Neural cell (in vitro differentiated cells): ENCODE measurements around the gene SECTM1.

ENCODE experiments used
- TF ChIP-seq, protein P1 (sequence below): fragments of 450-650 bp; IDR thresholded peaks from 2 replicates; pipeline ENCODE4 v1.5.1; 2014; ENCODE audit warnings: antibody characterized with exemption, mild to moderate bottlenecking, moderate library complexity; ENCODE audit not compliant: poor library complexity, severe bottlenecking
- TF ChIP-seq, protein P2 (sequence below): IDR thresholded peaks from 2 replicates; pipeline ENCODE4 v1.6.1; 2012; ENCODE audit warnings: borderline replicate concordance

DNA sequence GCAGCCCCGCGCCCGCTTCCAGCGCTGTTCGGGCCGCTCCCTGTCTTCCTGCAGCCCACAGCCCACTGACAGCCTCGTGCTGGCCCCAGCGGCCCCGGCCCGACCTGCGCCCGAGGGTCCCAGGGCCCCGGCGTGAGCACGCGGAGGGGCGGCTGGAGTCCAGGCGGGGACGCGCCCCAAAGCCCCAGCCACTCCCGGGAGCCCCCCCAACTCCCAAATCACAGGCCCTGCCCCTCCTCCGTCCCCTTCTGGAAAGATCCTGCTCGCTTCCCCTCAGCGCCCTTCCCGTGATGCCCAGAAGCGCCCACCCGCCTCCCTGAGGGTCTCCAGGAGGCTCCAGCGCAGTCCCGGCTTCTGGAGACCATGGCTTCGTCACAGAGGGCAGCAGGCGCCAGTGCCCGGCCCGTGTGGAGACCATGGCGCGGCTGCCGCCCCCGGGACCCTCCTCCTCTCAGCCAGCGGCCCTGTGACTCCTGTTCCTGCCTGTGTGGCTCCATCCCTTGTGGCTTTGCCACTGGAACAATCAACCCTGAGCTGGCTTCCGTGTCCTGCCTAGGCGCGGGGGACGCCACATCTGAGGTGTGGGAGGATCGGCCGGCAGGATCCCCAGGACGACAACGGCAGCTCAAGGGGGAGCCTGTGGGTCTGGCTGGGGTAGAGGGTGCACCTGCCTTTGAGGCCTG lies 41.9 kb upstream of the SECTM1 start:
- TF ChIP-seq, protein P1, sequence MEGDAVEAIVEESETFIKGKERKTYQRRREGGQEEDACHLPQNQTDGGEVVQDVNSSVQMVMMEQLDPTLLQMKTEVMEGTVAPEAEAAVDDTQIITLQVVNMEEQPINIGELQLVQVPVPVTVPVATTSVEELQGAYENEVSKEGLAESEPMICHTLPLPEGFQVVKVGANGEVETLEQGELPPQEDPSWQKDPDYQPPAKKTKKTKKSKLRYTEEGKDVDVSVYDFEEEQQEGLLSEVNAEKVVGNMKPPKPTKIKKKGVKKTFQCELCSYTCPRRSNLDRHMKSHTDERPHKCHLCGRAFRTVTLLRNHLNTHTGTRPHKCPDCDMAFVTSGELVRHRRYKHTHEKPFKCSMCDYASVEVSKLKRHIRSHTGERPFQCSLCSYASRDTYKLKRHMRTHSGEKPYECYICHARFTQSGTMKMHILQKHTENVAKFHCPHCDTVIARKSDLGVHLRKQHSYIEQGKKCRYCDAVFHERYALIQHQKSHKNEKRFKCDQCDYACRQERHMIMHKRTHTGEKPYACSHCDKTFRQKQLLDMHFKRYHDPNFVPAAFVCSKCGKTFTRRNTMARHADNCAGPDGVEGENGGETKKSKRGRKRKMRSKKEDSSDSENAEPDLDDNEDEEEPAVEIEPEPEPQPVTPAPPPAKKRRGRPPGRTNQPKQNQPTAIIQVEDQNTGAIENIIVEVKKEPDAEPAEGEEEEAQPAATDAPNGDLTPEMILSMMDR: no peak
- TF ChIP-seq, protein P2, sequence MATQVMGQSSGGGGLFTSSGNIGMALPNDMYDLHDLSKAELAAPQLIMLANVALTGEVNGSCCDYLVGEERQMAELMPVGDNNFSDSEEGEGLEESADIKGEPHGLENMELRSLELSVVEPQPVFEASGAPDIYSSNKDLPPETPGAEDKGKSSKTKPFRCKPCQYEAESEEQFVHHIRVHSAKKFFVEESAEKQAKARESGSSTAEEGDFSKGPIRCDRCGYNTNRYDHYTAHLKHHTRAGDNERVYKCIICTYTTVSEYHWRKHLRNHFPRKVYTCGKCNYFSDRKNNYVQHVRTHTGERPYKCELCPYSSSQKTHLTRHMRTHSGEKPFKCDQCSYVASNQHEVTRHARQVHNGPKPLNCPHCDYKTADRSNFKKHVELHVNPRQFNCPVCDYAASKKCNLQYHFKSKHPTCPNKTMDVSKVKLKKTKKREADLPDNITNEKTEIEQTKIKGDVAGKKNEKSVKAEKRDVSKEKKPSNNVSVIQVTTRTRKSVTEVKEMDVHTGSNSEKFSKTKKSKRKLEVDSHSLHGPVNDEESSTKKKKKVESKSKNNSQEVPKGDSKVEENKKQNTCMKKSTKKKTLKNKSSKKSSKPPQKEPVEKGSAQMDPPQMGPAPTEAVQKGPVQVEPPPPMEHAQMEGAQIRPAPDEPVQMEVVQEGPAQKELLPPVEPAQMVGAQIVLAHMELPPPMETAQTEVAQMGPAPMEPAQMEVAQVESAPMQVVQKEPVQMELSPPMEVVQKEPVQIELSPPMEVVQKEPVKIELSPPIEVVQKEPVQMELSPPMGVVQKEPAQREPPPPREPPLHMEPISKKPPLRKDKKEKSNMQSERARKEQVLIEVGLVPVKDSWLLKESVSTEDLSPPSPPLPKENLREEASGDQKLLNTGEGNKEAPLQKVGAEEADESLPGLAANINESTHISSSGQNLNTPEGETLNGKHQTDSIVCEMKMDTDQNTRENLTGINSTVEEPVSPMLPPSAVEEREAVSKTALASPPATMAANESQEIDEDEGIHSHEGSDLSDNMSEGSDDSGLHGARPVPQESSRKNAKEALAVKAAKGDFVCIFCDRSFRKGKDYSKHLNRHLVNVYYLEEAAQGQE: no peak
